Measurements from ENCODE around the gene GAGE2A.
"Not testable (repeated sequence)": the region's sequence is repeated elsewhere in the genome, so short reads cannot be mapped to it uniquely, and the experiment has no call there.

Gene GAGE2A

GRCh38 chrX:49589196-49589595 is at the start of gene GAGE2A:
GAGE2A (plus strand) TSS chrX:49589496; CDS start chrX:49590651, 1,155 bp downstream.
- FAIRE-seq = not testable (repeated sequence)

GRCh38 chrX:49541433-49541832 is 47.9 kb upstream of the GAGE2A start, which contains the start of gene GAGE12D:
GAGE12D (plus strand) TSS chrX:49541733; CDS start chrX:49542888, 1,155 bp downstream.
- FAIRE-seq = not testable (repeated sequence)

- not testable (repeated sequence) for FAIRE-seq
Observed at GRCh38 chrX:49550989-49551388, 38.3 kb upstream of the GAGE2A start, which contains the start of gene GAGE12E. GAGE12E (plus strand) TSS chrX:49551289; CDS start chrX:49552444, 1,155 bp downstream.

GRCh38 chrX:49560542-49560941 is 28.8 kb upstream of the GAGE2A start, which contains the start of gene GAGE12F:
GAGE12F (plus strand) TSS chrX:49560842; CDS start chrX:49561997, 1,155 bp downstream.
- FAIRE-seq = not testable (repeated sequence)

- not testable (repeated sequence) for FAIRE-seq
Observed at GRCh38 chrX:49568728-49569127, 20.6 kb upstream of the GAGE2A start.

GRCh38 chrX:49569152-49569551 is 20.1 kb upstream of the GAGE2A start:
- FAIRE-seq = not testable (repeated sequence)

GRCh38 chrX:49570100-49570499 is 19.2 kb upstream of the GAGE2A start, which contains the start of gene GAGE12G:
GAGE12G (plus strand) TSS chrX:49570400; CDS start chrX:49571555, 1,155 bp downstream.
- not testable (repeated sequence) for FAIRE-seq

GRCh38 chrX:49579649-49580048 is 9.6 kb upstream of the GAGE2A start, which contains the start of gene GAGE12H:
GAGE12H (plus strand) TSS chrX:49579949; CDS start chrX:49581104, 1,155 bp downstream.
- FAIRE-seq = not testable (repeated sequence)

GRCh38 chrX:49589769-49590478 is 628 bp downstream of the GAGE2A start:
- not testable (repeated sequence) for FAIRE-seq

- FAIRE-seq = not testable (repeated sequence)
Observed at GRCh38 chrX:49590488-49590887, 1.2 kb downstream of the GAGE2A start.

- not testable (repeated sequence) for FAIRE-seq
Observed at GRCh38 chrX:49598720-49599119, 9.4 kb downstream of the GAGE2A start, which contains the start of gene GAGE1. GAGE1 (plus strand) TSS chrX:49599020; CDS start chrX:49600175, 1,155 bp downstream.

GRCh38 chrX:49610718-49611310 is 21.5 kb downstream of the GAGE2A start:
- FAIRE-seq = no peak

- no peak for FAIRE-seq
Observed at GRCh38 chrX:49618574-49618973, 29.3 kb downstream of the GAGE2A start.

- FAIRE-seq = no peak
Observed at GRCh38 chrX:49627086-49627777, 37.9 kb downstream of the GAGE2A start.

GRCh38 chrX:49644991-49645637 is 55.8 kb downstream of the GAGE2A start:
- FAIRE-seq = no peak

All from G401.6 (cell line).